Endothelial cell of umbilical vein (primary cell): ENCODE results near the gene ZNF609. TPM values are rescaled to one million over a fixed set of nuclear protein-coding genes. Genes with fewer than 3 reads are reported as not detected.

Source experiments
- BruUV-seq: library from RNA; stranded (reverse); fragments of 400-500 nt; replicated peaks from 2 replicates; lab custom pipeline; 2021; lab: Mats Ljungman, UMichigan
- CTCF ChIA-PET: fragments of 300-600, 350-600 bp; sonication (Branson Sonifier 250); formaldehyde crosslinking; loops from one replicate; lab custom pipeline; 2021; ENCODE audit warnings: antibody characterized with exemption, inconsistent platforms; lab: Charles Lee
- POLR2A ChIA-PET: fragments of 300-600, 350-600 bp; sonication (Branson Sonifier 250); formaldehyde crosslinking; loops from one replicate; lab custom pipeline; 2021; ENCODE audit warnings: antibody characterized with exemption, inconsistent platforms; lab: Charles Lee
- DNase-seq: peaks from one replicate; pipeline ENCODE4 v3.0.0-alpha.2; 2011; ENCODE audit warnings: low read depth, low spot score
- FAIRE-seq: peaks from 2 replicates; lab custom pipeline; 2011; peaks lifted over from hg19 to GRCh38; lab: Jason Lieb, UNC
- H2AFZ ChIP-seq: 2 replicates; pipeline ENCODE4 v1.6.0; 2012; ENCODE audit warnings: low read depth, low read length, control low read depth, inconsistent platforms
- H3K27ac ChIP-seq: 2 replicates; pipeline ENCODE4 v1.5.1; 2011; ENCODE audit warnings: low read depth, mild to moderate bottlenecking, control low read depth, low read length, moderate library complexity; ENCODE audit not compliant: insufficient read depth
- H3K27me3 ChIP-seq, 2 experiments: 2 replicates each; pipeline versions ENCODE4 v1.6.0 to v1.6.1; 2011; ENCODE audit warnings: low read length in 2 of 2, mixed read lengths in 1 of 2; ENCODE audit not compliant: control insufficient read depth in 2 of 2, insufficient read depth in 2 of 2
- H3K36me3 ChIP-seq, 2 experiments: 2 replicates in 1 of 2; 3 replicates in 1 of 2; pipeline ENCODE4 v1.5.1; 2011; ENCODE audit warnings: low read length in 2 of 2, mild to moderate bottlenecking in 1 of 2, moderate library complexity in 1 of 2; ENCODE audit not compliant: control insufficient read depth in 2 of 2, insufficient read depth in 2 of 2; ENCODE audit errors: extremely low read depth in 1 of 2
- H3K4me1 ChIP-seq: 3 replicates; pipeline ENCODE4 v1.5.1; 2011; ENCODE audit warnings: mild to moderate bottlenecking, low read length; ENCODE audit not compliant: control insufficient read depth, insufficient read depth; ENCODE audit errors: extremely low read depth
- H3K4me2 ChIP-seq: 2 replicates; pipeline ENCODE4 v1.6.1; 2011; ENCODE audit warnings: low read length, control low read depth, mixed read lengths; ENCODE audit not compliant: insufficient read depth
- H3K4me3 ChIP-seq, 3 experiments: fragments of 200-600 bp in 1 of 3; sonication (generic), shearing (Covaris generic) in 1 of 3; replicated peaks in 1 of 3; 2 replicates each; pipeline ENCODE4 v1.5.1; 2011 to 2016; ENCODE audit warnings: control low read depth in 3 of 3, low read length in 3 of 3, mild to moderate bottlenecking in 2 of 3, inconsistent platforms in 1 of 3, low read depth in 1 of 3, moderate library complexity in 1 of 3; ENCODE audit not compliant: insufficient read depth in 1 of 3
- H3K79me2 ChIP-seq: 2 replicates; pipeline ENCODE4 v1.6.0; 2012; ENCODE audit warnings: low read length, inconsistent platforms; ENCODE audit not compliant: control insufficient read depth, insufficient read depth
- H3K9ac ChIP-seq: replicated peaks from 2 replicates; pipeline ENCODE3; 2011; ENCODE audit warnings: low read length, control low read depth; ENCODE audit not compliant: insufficient read depth; ENCODE audit errors: extremely low read depth
- H3K9me1 ChIP-seq: replicated peaks from 3 replicates; pipeline ENCODE4 v1.6.0; 2011; ENCODE audit warnings: mild to moderate bottlenecking, low read length; ENCODE audit not compliant: control insufficient read depth, insufficient read depth; ENCODE audit errors: extremely low read depth
- H3K9me3 ChIP-seq: replicated peaks from 2 replicates; pipeline ENCODE4 v1.5.1; 2012; ENCODE audit warnings: low read length, inconsistent platforms; ENCODE audit not compliant: control insufficient read depth, insufficient read depth
- H4K20me1 ChIP-seq: replicated peaks from 2 replicates; pipeline ENCODE3; 2011; ENCODE audit warnings: mild to moderate bottlenecking, low read length; ENCODE audit not compliant: control insufficient read depth, insufficient read depth; ENCODE audit errors: extremely low read depth
- EZH2 ChIP-seq: IDR thresholded peaks from 2 replicates; pipeline ENCODE4 v1.6.1; 2012; ENCODE audit warnings: borderline replicate concordance, low read depth, mild to moderate bottlenecking, moderate library complexity, low read length, inconsistent platforms; ENCODE audit not compliant: severe bottlenecking
- FOS ChIP-seq: IDR thresholded peaks from 2 replicates; pipeline ENCODE4 v1.6.1; 2011; ENCODE audit warnings: mild to moderate bottlenecking, low read length, moderate library complexity, borderline replicate concordance; ENCODE audit not compliant: insufficient read depth
- GATA2 ChIP-seq: IDR thresholded peaks from 2 replicates; pipeline ENCODE4 v1.7.0; 2011; ENCODE audit warnings: low read depth, mild to moderate bottlenecking, moderate library complexity, mixed read lengths, low read length; ENCODE audit not compliant: insufficient read length, insufficient read depth
- JUN ChIP-seq: IDR thresholded peaks from 2 replicates; pipeline ENCODE4 v1.6.1; 2011; ENCODE audit warnings: borderline replicate concordance, low read depth; ENCODE audit not compliant: insufficient read length, insufficient read depth
- MYC ChIP-seq: IDR thresholded peaks from one replicate; pipeline ENCODE4 v1.6.1; 2011; ENCODE audit warnings: mild to moderate bottlenecking, low read depth, low read length
- POLR2A ChIP-seq: IDR thresholded peaks from 2 replicates; pipeline ENCODE4 v1.6.1; 2012; ENCODE audit warnings: low read depth, mild to moderate bottlenecking, control low read depth, low read length
- POLR2AphosphoS5 ChIP-seq: IDR thresholded peaks from 2 replicates; pipeline ENCODE4 v1.6.1; 2012; ENCODE audit warnings: low read depth, mild to moderate bottlenecking, control low read depth, low read length, moderate library complexity; ENCODE audit not compliant: insufficient read depth
- dilution Hi-C: fragments of 300-500 bp; cut with MboI; formaldehyde crosslinking; loops from one replicate; pipeline ENCODE4 v1.15.0; 2019; ENCODE audit warnings: low sequenced_read_pairs; ENCODE audit not compliant: extremely low pct_ligation_motif_present
- intact Hi-C: fragments of 100-400 bp; cut with micrococcal nuclease; formaldehyde crosslinking; loops from one replicate; pipeline ENCODE4 v1.10.0; 2022
- polyA plus RNA-seq, 4 experiments: library from polyadenylated mRNA; depleted of rRNA in 3 of 4; stranded (reverse) in 3 of 4; unstranded in 1 of 4; fragments of >200 nt; gene quantifications; 2 replicates each; pipeline versions ENCODE4 v1.2.1 to v1.2.3, GENCODE V29; 2011 to 2012; ENCODE audit warnings: missing spikeins in 1 of 4
- total RNA-seq: library from RNA; stranded (reverse); gene quantifications from 2 replicates; pipeline ENCODE4 v1.2.3, GENCODE V29; 2021
- TF ChIP-seq, protein P1 (sequence below), 2 donors: IDR thresholded peaks; 1 replicate in 1 of 2; 2 replicates in 1 of 2; pipeline ENCODE4 v1.5.1; 2011; ENCODE audit warnings: low read length in 2 of 2, mild to moderate bottlenecking in 2 of 2, moderate library complexity in 2 of 2, control low read depth in 1 of 2, inconsistent platforms in 1 of 2, low read depth in 1 of 2; ENCODE audit not compliant: insufficient read depth in 1 of 2; ENCODE audit errors: extremely low read depth in 1 of 2
- TF ChIP-seq, protein P2 (sequence below): IDR thresholded peaks from 2 replicates; pipeline ENCODE4 v1.6.1; 2011; ENCODE audit not compliant: insufficient read depth, insufficient read length

The ZNF609 gene
- total and polyA plus RNA-seq, 2 donors (not counting 3 experiments of a cell fraction or from before 2014, with no cell fraction given): 18.2 to 49.6 TPM

DNA sequence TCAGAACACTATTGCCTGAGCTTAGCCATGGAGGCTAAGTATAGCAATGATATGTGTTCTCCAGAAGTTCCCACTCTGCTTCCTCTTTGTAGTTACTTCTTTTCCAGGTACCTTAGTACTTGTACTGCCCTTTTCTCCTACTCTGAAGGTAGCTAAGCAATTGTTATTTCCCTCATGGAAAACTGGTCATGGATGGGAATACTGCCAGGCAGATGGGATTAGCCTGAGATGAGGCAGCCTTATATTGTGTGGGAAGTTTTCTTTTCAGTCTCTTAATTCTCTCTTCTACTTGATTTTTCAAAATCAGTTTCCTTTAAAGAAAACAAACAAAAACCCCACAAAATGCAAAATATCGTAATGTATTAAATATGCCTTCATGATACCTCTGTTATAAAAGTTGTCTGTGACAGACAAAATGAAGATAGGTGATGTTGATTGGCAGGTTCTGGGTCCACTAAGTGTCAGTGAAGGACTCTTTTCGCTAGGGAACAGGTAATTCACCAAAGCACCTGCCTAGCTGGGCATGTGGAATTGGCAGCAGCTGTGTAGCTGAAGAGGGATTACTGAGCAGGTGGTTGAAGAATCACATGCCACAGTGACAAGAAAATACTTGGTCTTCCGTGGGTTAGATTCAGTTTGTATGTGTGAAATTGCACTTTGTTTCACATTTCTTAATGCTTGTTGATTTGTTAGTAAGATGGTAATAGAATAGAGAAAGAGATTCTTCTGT lies 4.1 kb downstream of the ZNF609 start:
- Histone ChIP-seq H3K4me2 (no peak overlapping the region), H3K36me3 (peaks cover 0 to 3% of the 10 kb centered on the region in 2 experiments), H3K27ac (no peak overlapping the region), H3K27me3 (no peaks in the 10 kb centered on the region), H3K9ac (no peak overlapping the region), H2AFZ (no peak overlapping the region), H3K79me2 (peaks cover 81% of the 10 kb centered on the region), H3K9me3 (no peaks in the 10 kb centered on the region), H3K4me1 (peaks cover 20% of the 10 kb centered on the region), H3K4me3 (no peak overlapping the region), H4K20me1 (peaks cover 7% of the 10 kb centered on the region), H3K9me1 (no peaks in the 10 kb centered on the region)
- no TSS peak for BruUV-seq
- FAIRE-seq: no peak
- TF ChIP-seq EZH2 (no peak), MYC (no peak), GATA2 (no peak), POLR2AphosphoS5 (no peak), FOS (no peak), POLR2A (no peak), JUN (no peak)
- TF ChIP-seq, protein P1, sequence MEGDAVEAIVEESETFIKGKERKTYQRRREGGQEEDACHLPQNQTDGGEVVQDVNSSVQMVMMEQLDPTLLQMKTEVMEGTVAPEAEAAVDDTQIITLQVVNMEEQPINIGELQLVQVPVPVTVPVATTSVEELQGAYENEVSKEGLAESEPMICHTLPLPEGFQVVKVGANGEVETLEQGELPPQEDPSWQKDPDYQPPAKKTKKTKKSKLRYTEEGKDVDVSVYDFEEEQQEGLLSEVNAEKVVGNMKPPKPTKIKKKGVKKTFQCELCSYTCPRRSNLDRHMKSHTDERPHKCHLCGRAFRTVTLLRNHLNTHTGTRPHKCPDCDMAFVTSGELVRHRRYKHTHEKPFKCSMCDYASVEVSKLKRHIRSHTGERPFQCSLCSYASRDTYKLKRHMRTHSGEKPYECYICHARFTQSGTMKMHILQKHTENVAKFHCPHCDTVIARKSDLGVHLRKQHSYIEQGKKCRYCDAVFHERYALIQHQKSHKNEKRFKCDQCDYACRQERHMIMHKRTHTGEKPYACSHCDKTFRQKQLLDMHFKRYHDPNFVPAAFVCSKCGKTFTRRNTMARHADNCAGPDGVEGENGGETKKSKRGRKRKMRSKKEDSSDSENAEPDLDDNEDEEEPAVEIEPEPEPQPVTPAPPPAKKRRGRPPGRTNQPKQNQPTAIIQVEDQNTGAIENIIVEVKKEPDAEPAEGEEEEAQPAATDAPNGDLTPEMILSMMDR (IDR thresholded peaks at IDR 0.05; ENCODE audit: extremely low read depth in 1 of 2, insufficient read depth in 1 of 2, low read depth in 1 of 2, low read length in 2 of 2): no peak
- TF ChIP-seq, protein P2, sequence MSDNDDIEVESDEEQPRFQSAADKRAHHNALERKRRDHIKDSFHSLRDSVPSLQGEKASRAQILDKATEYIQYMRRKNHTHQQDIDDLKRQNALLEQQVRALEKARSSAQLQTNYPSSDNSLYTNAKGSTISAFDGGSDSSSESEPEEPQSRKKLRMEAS: no peak
- intact Hi-C loops: loop anchor here (5.0 kb wide), 1 partner anchor 73 kb away; no protein-coding TSS in a partner anchor
- peak; percentile 48 for DNase-seq
- ChIA-PET CTCF (interaction anchor here (0.9 to 1.0 kb wide), 3 partner anchors 37 to 189 kb away, joined by 3 to 4 read pairs (median 3); no protein-coding TSS in a partner anchor), POLR2A (no interaction called here)
- dilution Hi-C loops: no loop called here
